GM18519 (cell line): ENCODE measurements around the gene RASSF8.

Experiments
- ATAC-seq: cut with Tn5 transposase; IDR thresholded peaks from one replicate; pipeline ENCODE4 v1.9.1; 2021; ENCODE audit warnings: mild to moderate bottlenecking, moderate library complexity; ENCODE audit not compliant: unreplicated experiment, low FRiP score

The RASSF8 gene

GRCh38 chr12:26121323-26122060, 163.0 kb downstream of the RASSF8 start:
- no peak for ATAC-seq

- no peak for ATAC-seq
Observed at GRCh38 chr12:26122061-26122680, 163.7 kb downstream of the RASSF8 start.

GRCh38 chr12:26122681-26123481, 164.4 kb downstream of the RASSF8 start:
- no peak for ATAC-seq

GRCh38 chr12:26123482-26123980, 165.0 kb downstream of the RASSF8 start:
- ATAC-seq, result no peak

GRCh38 chr12:26124446-26125399, 166.2 kb downstream of the RASSF8 start, which contains the start of gene BHLHE41:
TSS of gene BHLHE41 (minus strand) at chr12:26125037. CDS start at chr12:26124779, 258 bp downstream.
- no peak for ATAC-seq

- no peak for ATAC-seq
Observed at GRCh38 chr12:26125400-26126339, 167.2 kb downstream of the RASSF8 start.

GRCh38 chr12:26126340-26127284, 168.1 kb downstream of the RASSF8 start:
- no peak for ATAC-seq

GRCh38 chr12:26127404-26127803, 168.9 kb downstream of the RASSF8 start:
- no peak for ATAC-seq

- no peak for ATAC-seq
Observed at GRCh38 chr12:26128168-26128567, 169.7 kb downstream of the RASSF8 start.
